ENCODE results near the gene SART1. TPM values are rescaled to one million over a fixed set of nuclear protein-coding genes. Genes with fewer than 3 reads are reported as not detected.

SART1 gene
- total and polyA plus RNA-seq, 10 of the 15 experiments (the other 5 are each of a cell fraction or from before 2014, with no cell fraction given) = 6.2 to 60.5 (median 37.4) TPM

- no peak for TF ChIP-seq RELB (IDR thresholded peaks at IDR 0.05; ENCODE audit: low read depth)
Measured at GRCh38 chr11:65915821-65916251, 45.7 kb upstream of the SART1 start (continued).

- H3K4me2 ChIP-seq (ENCODE audit: control insufficient read depth, insufficient read depth) = 0 out of 2 replicates have a peak overlapping the region, but pooled peaks have one; percentile 87
- H3K36me3 ChIP-seq (ENCODE audit: control insufficient read depth in 2 of 2, insufficient read depth in 2 of 2, low read length in 1 of 2) = no peaks in the 10 kb centered on the region; a peak in 1 of 4 replicates
- DNase-seq (ENCODE audit: low read depth, low spot score) (no peak), ATAC-seq (no peak), FAIRE-seq (no peak)
- WGBS (ENCODE audit: insufficient coverage, insufficient replicate concordance, low lambda C conversion rate, missing lambda C conversion rate) = 73% methylated on average over 7 of the region's 7 CpGs
- H3K4me1 ChIP-seq (ENCODE audit: control insufficient read depth, insufficient read depth, low read length) = peaks cover 41% of the 10 kb centered on the region
- H3K4me3 ChIP-seq = no peak overlapping the region
- in situ Hi-C loops (cut with MboI) (no loop called here), intact Hi-C loops (cut with micrococcal nuclease; ENCODE audit: unreplicated experiment) (no loop called here)
- ChIA-PET RAD21 (ENCODE audit: unreplicated experiment) (no interaction called here), POLR2A (interaction anchor here (2.3 kb wide), 1 partner anchor 57 kb away, joined by 7 read pairs; the partner anchor contains the start of gene MUS81), SMC1A (ENCODE audit: uncharacterized antibody, unreplicated experiment) (no interaction called here), CTCF (interaction anchor here (1.9 kb wide), 1 partner anchor 27 kb away, joined by 5 read pairs; no protein-coding TSS in a partner anchor)
- H4K20me1 ChIP-seq (ENCODE audit: control insufficient read depth, insufficient read depth) = no peaks in the 10 kb centered on the region
- BruUV-seq (replicated peaks) = no TSS peak
- TF ChIP-seq POLR2AphosphoS5 (IDR thresholded peaks at IDR 0.05; ENCODE audit: low read length) (no peak), EP300 (IDR thresholded peaks at IDR 0.05; ENCODE audit: borderline replicate concordance in 1 of 2, control insufficient read depth in 1 of 2, low read depth in 2 of 2, low read length in 2 of 2) (no peak), CEBPB (IDR thresholded peaks at IDR 0.05; ENCODE audit: borderline replicate concordance in 1 of 2, low read depth in 2 of 2, low read length in 2 of 2) (no peak), NFIC (IDR thresholded peaks at IDR 0.05; ENCODE audit: low read depth, low read length) (no peak), FOXM1 (IDR thresholded peaks at IDR 0.05; ENCODE audit: low read depth, low read length) (no peak)
- TF ChIP-seq, protein P1, sequence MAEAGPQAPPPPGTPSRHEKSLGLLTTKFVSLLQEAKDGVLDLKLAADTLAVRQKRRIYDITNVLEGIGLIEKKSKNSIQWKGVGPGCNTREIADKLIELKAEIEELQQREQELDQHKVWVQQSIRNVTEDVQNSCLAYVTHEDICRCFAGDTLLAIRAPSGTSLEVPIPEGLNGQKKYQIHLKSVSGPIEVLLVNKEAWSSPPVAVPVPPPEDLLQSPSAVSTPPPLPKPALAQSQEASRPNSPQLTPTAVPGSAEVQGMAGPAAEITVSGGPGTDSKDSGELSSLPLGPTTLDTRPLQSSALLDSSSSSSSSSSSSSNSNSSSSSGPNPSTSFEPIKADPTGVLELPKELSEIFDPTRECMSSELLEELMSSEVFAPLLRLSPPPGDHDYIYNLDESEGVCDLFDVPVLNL (IDR thresholded peaks at IDR 0.05; ENCODE audit: low read depth, low read length) = no peak
- TF ChIP-seq, protein P2, sequence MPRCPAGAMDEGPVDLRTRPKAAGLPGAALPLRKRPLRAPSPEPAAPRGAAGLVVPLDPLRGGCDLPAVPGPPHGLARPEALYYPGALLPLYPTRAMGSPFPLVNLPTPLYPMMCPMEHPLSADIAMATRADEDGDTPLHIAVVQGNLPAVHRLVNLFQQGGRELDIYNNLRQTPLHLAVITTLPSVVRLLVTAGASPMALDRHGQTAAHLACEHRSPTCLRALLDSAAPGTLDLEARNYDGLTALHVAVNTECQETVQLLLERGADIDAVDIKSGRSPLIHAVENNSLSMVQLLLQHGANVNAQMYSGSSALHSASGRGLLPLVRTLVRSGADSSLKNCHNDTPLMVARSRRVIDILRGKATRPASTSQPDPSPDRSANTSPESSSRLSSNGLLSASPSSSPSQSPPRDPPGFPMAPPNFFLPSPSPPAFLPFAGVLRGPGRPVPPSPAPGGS (IDR thresholded peaks at IDR 0.05; ENCODE audit: borderline replicate concordance, insufficient read depth, low read depth, low read length, poor library complexity, severe bottlenecking) = no peak
- no peak overlapping the region for H3K9ac ChIP-seq (ENCODE audit: control insufficient read depth, insufficient read depth, low read length)
- no peaks in the 10 kb centered on the region for H3K9me3 ChIP-seq (replicated peaks; ENCODE audit: control insufficient read depth, insufficient read depth, low read length)
- no peak overlapping the region for H2AFZ ChIP-seq (ENCODE audit: control insufficient read depth, low read depth, low read length)
- no peak overlapping the region for H3K27ac ChIP-seq (ENCODE audit: control insufficient read depth, insufficient read depth)
- H3K27me3 ChIP-seq (replicated peaks in 1 of 2; ENCODE audit: control insufficient read depth in 2 of 2, insufficient read depth in 2 of 2, low read length in 1 of 2) = no peaks in the 10 kb centered on the region
- peaks cover 34% of the 10 kb centered on the region for H3K79me2 ChIP-seq (ENCODE audit: control insufficient read depth, insufficient read depth, low read length)
Measured at GRCh38 chr11:65916391-65916790, 45.1 kb upstream of the SART1 start.

Measured in GM12878 (cell line).